Duodenal mucosa (tissue), 2 donors: ENCODE measurements around the gene SAMD9L.

Experiments used
- H3K27ac ChIP-seq: one replicate; pipeline ENCODE4 v1.7.0; 2013; ENCODE audit warnings: low read depth, low read length
- H3K27me3 ChIP-seq, 2 donors: one replicate each; pipeline ENCODE4 v1.7.0; 2013; ENCODE audit warnings: low read length in 2 of 2, control low read depth in 1 of 2; ENCODE audit not compliant: insufficient read depth in 2 of 2, control insufficient read depth in 1 of 2
- H3K36me3 ChIP-seq, 2 donors: one replicate each; pipeline ENCODE4 v1.7.0; 2013; ENCODE audit warnings: low read length in 2 of 2, control low read depth in 1 of 2; ENCODE audit not compliant: insufficient read depth in 2 of 2, control insufficient read depth in 1 of 2
- H3K4me1 ChIP-seq, 2 donors: one replicate each; pipeline ENCODE4 v1.7.0; 2013; ENCODE audit warnings: low read length in 2 of 2, control low read depth in 1 of 2; ENCODE audit not compliant: insufficient read depth in 2 of 2, control insufficient read depth in 1 of 2
- H3K4me3 ChIP-seq, 2 donors: one replicate each; pipeline ENCODE4 v1.7.0; 2013; ENCODE audit warnings: low read length in 2 of 2, low read depth in 1 of 2
- H3K9ac ChIP-seq, 2 donors: one replicate each; pipeline ENCODE4 v1.7.0; 2013; ENCODE audit warnings: low read length in 2 of 2, low read depth in 1 of 2
- H3K9me3 ChIP-seq, 2 donors: one replicate each; pipeline ENCODE4 v1.7.0; 2013; ENCODE audit warnings: low read length in 2 of 2, control low read depth in 1 of 2; ENCODE audit not compliant: control insufficient read depth in 1 of 2

Gene SAMD9L

DNA sequence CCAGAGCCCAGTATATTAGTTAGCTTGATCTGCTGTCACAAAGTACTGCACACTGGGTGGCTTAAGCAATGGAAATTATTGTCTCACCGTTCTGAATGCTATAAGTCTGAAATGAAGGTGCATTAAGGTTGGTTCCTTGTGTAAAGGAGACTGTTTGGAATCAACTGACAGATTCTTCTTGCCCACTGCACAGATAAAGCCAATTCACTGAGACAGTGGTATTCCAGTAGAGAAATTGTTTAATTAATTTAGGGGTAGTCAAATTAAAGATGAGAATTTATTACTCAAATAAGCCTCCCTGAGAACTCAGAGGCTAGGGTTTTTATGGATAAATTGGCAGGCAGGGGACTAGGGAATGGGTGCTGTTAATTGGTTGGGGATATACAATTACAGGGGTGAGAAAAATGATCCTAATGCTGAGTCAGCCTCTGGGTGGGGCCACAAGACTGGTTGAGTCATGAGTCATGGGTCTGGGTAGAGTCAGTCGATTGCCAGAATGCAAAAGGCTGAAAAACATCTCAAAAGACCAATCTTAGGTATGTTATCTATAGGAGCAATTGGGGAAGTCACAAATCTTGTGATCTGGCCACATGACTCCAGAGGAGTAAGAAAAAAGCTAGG lies 23.5 kb upstream of the SAMD9L start:
- no peak overlapping the region for H3K9ac ChIP-seq
- no peak overlapping the region for H3K27ac ChIP-seq

DNA sequence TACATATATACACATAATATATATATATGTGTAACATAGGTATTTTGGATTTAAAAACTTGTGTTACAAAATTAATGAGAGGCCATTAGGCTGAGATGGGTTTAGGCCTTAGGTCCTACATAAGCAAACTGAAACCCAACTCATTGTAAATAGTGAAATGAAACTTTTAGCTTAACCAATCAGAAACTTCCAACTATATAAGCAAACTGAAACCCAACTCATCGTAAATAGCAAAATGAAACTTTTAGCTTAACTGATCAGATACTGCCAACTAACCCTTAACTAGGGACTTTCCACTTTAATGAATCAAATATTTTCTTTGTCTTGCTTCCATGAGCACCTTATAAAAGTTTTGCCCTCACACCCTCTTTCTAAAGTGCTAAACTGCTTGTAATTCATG lies 17.3 kb upstream of the SAMD9L start:
- H3K9me3 ChIP-seq: no peaks in the 10 kb centered on the region
- no peaks in the 10 kb centered on the region for H3K27me3 ChIP-seq
- H3K36me3 ChIP-seq: no peaks in the 10 kb centered on the region
- no peak overlapping the region for H3K4me3 ChIP-seq
- H3K9ac ChIP-seq: no peak overlapping the region
- H3K27ac ChIP-seq: no peak overlapping the region
- H3K4me1 ChIP-seq: no peaks in the 10 kb centered on the region

More for the DNA sequence above, 23.5 kb upstream of the SAMD9L start:
- Histone ChIP-seq H3K9me3 (peaks cover 3 to 18% of the 10 kb centered on the region in 2 donors), H3K4me3 (no peak overlapping the region), H3K36me3 (no peaks in the 10 kb centered on the region), H3K27me3 (no peaks in the 10 kb centered on the region), H3K4me1 (no peaks in the 10 kb centered on the region)

DNA sequence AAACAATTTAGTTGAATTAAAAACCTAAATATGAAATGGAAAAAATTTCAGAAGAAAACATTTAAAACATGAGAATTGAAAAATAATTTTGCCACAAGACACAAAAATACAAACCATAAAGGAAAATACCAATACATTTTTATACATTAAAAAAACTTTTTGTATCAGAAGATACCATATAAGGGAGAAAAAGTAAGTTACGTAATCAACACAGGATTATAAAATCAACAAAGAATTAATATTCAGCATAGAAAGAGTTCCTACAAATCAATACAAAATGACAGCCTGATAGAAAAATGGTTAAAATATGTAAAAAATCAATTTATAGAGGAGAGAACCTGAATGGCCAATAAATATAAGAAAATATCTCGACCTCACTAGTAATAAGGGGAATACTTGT lies 16.6 kb upstream of the SAMD9L start:
- no peaks in the 10 kb centered on the region for H3K9me3 ChIP-seq
- H3K4me3 ChIP-seq: no peak overlapping the region
- no peak overlapping the region for H3K27ac ChIP-seq
- H3K4me1 ChIP-seq: no peaks in the 10 kb centered on the region
- no peaks in the 10 kb centered on the region for H3K36me3 ChIP-seq
- H3K9ac ChIP-seq: no peak overlapping the region
- no peaks in the 10 kb centered on the region for H3K27me3 ChIP-seq

DNA sequence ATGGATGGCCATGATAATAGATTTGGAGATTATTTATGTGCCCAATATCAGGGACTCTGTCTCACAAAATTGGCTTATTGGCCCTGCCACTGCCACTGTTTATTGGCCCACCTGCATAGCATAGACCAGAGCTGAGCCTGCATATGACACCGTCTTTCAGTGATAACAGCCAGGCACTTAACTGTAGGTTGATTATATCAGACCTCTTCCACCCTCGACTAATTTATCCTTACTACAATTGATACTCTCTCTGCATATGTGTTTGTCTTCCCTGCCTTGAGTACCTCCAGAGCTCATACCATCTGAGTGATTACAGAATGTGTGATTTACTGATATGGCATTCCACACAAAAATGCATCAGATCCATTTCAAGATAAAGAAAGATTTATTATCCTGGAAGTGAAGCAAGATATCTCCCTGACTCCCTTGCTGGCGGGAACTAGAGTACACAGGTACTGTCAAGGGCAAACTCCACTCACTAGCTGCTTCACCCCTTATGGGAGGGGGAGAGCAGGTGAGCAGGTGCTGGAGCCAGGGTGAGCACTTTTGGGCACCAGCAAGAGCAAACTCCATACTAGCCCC lies 13.1 kb upstream of the SAMD9L start:
- no peaks in the 10 kb centered on the region for H3K9me3 ChIP-seq
- H3K36me3 ChIP-seq: no peaks in the 10 kb centered on the region
- no peak overlapping the region for H3K27ac ChIP-seq
- H3K9ac ChIP-seq: no peak overlapping the region
- no peaks in the 10 kb centered on the region for H3K4me1 ChIP-seq
- H3K27me3 ChIP-seq: no peaks in the 10 kb centered on the region
- no peak overlapping the region for H3K4me3 ChIP-seq

DNA sequence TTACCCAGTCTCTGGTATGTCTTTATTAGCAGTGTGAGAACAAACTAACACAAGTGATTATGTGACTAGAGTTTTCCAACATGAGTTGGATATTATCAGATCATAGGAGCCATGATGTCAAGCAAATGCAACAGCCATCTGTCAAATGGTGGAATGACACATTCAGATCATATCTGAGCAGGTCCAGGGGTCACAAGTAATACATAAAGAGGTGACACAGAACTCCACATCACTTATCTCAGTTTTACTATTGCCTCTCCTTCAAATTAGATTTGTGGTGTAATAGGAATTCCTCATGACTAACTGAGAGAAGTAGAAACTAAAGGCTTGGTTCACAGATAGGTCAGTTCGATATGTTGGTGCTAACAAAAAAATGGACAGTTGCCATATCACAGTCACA lies 12.2 kb upstream of the SAMD9L start:
- no peak overlapping the region for H3K27ac ChIP-seq
- no peaks in the 10 kb centered on the region for H3K4me1 ChIP-seq
- H3K4me3 ChIP-seq: no peak overlapping the region
- no peaks in the 10 kb centered on the region for H3K27me3 ChIP-seq
- no peaks in the 10 kb centered on the region for H3K36me3 ChIP-seq
- H3K9me3 ChIP-seq: no peaks in the 10 kb centered on the region
- no peak overlapping the region for H3K9ac ChIP-seq

DNA sequence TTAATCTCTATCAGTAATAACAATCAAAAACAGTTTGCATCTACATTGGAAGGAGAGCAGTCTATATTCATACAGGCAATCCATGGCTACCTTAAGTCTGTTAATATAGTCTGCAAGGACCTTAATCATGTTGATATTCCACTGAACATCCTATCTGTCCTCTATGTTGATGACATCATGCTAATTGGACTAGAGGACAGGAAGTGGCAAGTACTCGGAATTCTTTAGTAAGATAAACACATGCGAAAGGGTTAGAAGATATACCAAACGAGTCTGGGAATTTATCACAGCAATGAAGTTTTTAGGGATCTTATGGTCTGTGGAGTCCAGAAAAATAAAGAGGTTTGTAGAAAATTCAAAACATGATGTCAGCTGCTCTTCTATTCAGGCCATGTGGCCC lies 11.3 kb upstream of the SAMD9L start:
- H3K4me3 ChIP-seq: no peak overlapping the region
- no peaks in the 10 kb centered on the region for H3K4me1 ChIP-seq
- H3K9ac ChIP-seq: no peak overlapping the region
- no peaks in the 10 kb centered on the region for H3K27me3 ChIP-seq
- no peak overlapping the region for H3K27ac ChIP-seq
- no peaks in the 10 kb centered on the region for H3K9me3 ChIP-seq
- no peaks in the 10 kb centered on the region for H3K36me3 ChIP-seq

DNA sequence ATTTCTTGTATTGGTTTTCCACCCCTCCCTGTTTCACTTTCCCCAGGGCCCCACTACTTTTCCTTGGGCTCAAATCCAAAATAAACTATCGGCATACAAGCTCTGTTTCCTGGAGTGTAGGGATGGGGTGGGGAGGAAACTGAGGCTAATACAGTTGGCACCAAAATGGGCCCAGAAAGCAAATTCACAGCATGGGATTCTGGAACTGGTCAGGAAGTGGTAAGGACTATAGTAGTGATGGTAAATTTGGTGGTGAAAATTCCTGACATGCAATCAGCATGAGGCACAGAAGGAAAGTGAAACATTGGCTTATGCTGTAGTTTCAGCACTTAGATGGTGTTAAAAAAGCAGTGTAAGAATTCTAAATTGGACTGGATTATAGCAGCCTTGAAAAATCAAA lies 8.7 kb upstream of the SAMD9L start:
- H3K27ac ChIP-seq: no peak overlapping the region
- H3K9me3 ChIP-seq: no peaks in the 10 kb centered on the region
- no peak overlapping the region for H3K9ac ChIP-seq
- no peaks in the 10 kb centered on the region for H3K27me3 ChIP-seq
- no peak overlapping the region for H3K4me3 ChIP-seq
- H3K4me1 ChIP-seq: no peaks in the 10 kb centered on the region
- H3K36me3 ChIP-seq: no peaks in the 10 kb centered on the region

DNA sequence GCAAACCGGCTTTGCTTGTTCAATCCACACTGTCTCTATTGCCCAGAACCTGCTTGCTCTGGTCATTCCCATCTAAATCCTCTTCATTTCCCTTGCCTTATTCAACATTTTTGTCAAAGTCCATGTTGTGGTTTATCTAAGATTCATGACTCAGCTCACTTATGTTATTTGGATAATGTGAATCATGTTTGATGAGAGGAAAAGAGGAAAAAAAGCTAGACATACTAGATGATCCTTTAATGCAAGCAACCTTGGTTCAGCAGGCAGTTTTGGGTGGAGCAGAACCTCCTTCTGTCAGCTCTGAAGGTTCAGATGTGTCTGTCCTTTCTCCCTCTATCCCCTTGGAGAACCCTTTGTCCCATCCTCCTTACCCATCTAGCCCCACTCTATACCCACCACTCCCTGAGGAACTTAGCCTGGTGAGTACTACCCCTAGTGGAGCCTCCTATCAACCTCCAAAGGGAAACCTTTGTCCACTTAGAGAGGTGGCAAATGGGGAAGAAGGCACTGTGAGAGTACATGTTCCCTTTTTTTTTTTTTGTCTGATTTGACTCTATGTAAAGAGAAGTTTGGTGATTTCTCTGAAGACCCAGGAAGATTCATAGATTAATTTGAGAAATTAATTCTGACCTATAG lies 2.1 kb upstream of the SAMD9L start:
- Histone ChIP-seq H3K4me1 (peaks cover 4 to 18% of the 10 kb centered on the region in 2 donors), H3K27ac (no peak overlapping the region)

DNA sequence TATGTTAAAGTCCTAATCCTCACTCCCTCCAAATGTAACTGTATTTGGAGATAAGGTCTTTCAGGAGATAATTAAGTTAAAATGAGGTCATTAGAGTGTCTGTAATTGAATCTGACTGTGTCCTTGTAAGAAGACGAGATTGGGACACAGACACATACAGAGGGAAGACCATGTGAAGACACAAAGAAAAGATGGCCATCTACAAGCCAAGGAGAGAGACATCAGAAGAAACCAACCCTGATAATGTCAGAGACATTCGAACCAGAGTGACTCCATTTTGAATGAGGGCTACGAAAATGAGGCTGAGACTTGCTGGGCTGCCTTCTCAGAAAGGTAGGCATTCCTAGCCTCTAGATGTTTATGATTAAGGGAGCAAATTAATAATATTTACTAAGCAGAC lies 542 bp upstream of the SAMD9L start:
- H3K27me3 ChIP-seq: no peaks in the 10 kb centered on the region
- no peak overlapping the region for H3K27ac ChIP-seq
- H3K4me3 ChIP-seq: peak overlapping the region; percentile 76 to 88
- H3K4me1 ChIP-seq: peaks cover 4 to 18% of the 10 kb centered on the region in 2 donors
- H3K9ac ChIP-seq: peak overlapping the region in 1 of 2 donors; percentile 55
- H3K36me3 ChIP-seq: peaks cover 10 to 15% of the 10 kb centered on the region in 2 donors
- no peaks in the 10 kb centered on the region for H3K9me3 ChIP-seq

More for the DNA sequence above, 2.1 kb upstream of the SAMD9L start:
- Histone ChIP-seq H3K36me3 (peaks cover 0 to 1% of the 10 kb centered on the region in 2 donors), H3K9ac (no peak overlapping the region), H3K9me3 (no peaks in the 10 kb centered on the region), H3K4me3 (no peak overlapping the region), H3K27me3 (no peaks in the 10 kb centered on the region)

DNA sequence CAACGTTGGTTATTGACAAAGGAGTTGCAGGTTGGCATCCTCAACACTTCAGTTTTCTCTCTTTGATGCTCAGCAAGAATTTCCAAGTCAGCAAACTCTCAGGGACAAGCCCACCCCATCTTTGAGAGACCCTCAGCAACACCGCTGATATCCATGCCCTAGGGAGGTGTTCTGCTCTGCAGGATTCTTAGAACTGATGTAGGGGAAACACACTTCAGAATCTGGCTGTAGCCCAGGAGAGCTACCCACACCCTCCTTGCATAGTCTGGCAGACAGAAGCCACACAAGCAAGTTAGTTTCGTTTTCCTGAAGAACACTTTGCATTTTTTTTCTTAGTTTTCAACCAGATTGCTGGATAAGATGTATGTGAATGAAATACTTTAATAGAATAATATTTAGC lies 822 bp downstream of the SAMD9L start:
- H3K27ac ChIP-seq: no peak overlapping the region
- no peaks in the 10 kb centered on the region for H3K9me3 ChIP-seq
- peak overlapping the region; percentile 40 to 55 for H3K9ac ChIP-seq
- peaks cover 4 to 18% of the 10 kb centered on the region in 2 donors for H3K4me1 ChIP-seq
- peaks cover 20 to 22% of the 10 kb centered on the region in 2 donors for H3K36me3 ChIP-seq
- no peaks in the 10 kb centered on the region for H3K27me3 ChIP-seq
- peak overlapping the region; percentile 76 to 88 for H3K4me3 ChIP-seq
